Thymus (tissue), 11 donors: ENCODE results near the gene PFDN6. TPM values are rescaled to one million over a fixed set of nuclear protein-coding genes. Genes with fewer than 3 reads are reported as not detected.

Source experiments
- DNase-seq, 9 donors: peaks; one replicate each; pipeline ENCODE4 v3.0.0-alpha.2; 2013; ENCODE audit warnings: low spot score in 9 of 9, low read depth in 6 of 9, missing footprints in 1 of 9
- H3K27ac ChIP-seq, 2 donors: one replicate each; pipeline ENCODE4 v1.5.1; 2013; ENCODE audit warnings: control low read depth in 1 of 2, low read depth in 1 of 2, low read length in 1 of 2, mild to moderate bottlenecking in 1 of 2, moderate library complexity in 1 of 2
- H3K27me3 ChIP-seq, 2 donors: one replicate each; pipeline ENCODE4 v1.5.1; 2013; ENCODE audit warnings: low read length in 1 of 2; ENCODE audit not compliant: control insufficient read depth in 2 of 2, insufficient read depth in 1 of 2
- H3K36me3 ChIP-seq, 2 donors: one replicate each; pipeline ENCODE4 v1.5.1; 2013; ENCODE audit warnings: low read length in 1 of 2, mild to moderate bottlenecking in 1 of 2, moderate library complexity in 1 of 2; ENCODE audit not compliant: control insufficient read depth in 2 of 2, insufficient read depth in 2 of 2
- H3K4me1 ChIP-seq, 2 donors: one replicate each; pipeline ENCODE4 v1.5.1; 2013; ENCODE audit warnings: low read length in 2 of 2; ENCODE audit not compliant: control insufficient read depth in 2 of 2, insufficient read depth in 2 of 2
- H3K4me3 ChIP-seq, 2 donors: one replicate each; pipeline ENCODE4 v1.5.1; 2013; ENCODE audit warnings: low read length in 2 of 2, control low read depth in 1 of 2, mild to moderate bottlenecking in 1 of 2
- H3K9me3 ChIP-seq, 2 donors: one replicate each; pipeline ENCODE4 v1.5.1; 2013; ENCODE audit warnings: low read length in 1 of 2, mild to moderate bottlenecking in 1 of 2; ENCODE audit not compliant: control insufficient read depth in 2 of 2, insufficient read depth in 1 of 2
- WGBS: extraction: QIAGEN DNeasy Blood & Tissue Kit; methylation state at CpG from one replicate; pipeline ENCODE4 v1.1.7; 2013; 5-methylcytosine and 5-hydroxymethylcytosine counted together
- polyA plus RNA-seq: library from polyadenylated mRNA; stranded (reverse); fragments of 200-250 nt; gene quantifications from one replicate; pipeline ENCODE4 v1.2.3, GENCODE V29; 2013
- total RNA-seq: library from RNA; stranded (reverse); fragments of 120-200 nt; gene quantifications from one replicate; pipeline ENCODE4 v1.2.4, GENCODE V29; 2013
- donor health status: healthy.

The PFDN6 gene
- total and polyA plus RNA-seq, 2 donors = 92.8 to 171 TPM

- Histone ChIP-seq H3K9me3 (peaks cover 0 to 3% of the 10 kb centered on the region in 2 donors), H3K27ac (peak overlapping the region in 1 of 2 donors; percentile 99), H3K4me3 (peak overlapping the region; percentile 97 to 98), H3K4me1 (peaks cover 14 to 24% of the 10 kb centered on the region in 2 donors), H3K36me3 (peaks cover 50 to 52% of the 10 kb centered on the region in 2 donors), H3K27me3 (no peaks in the 10 kb centered on the region)
- 16% methylated on average over 16 of the region's 16 CpGs for WGBS
- DNase-seq = no peak
These were observed 8.1 kb downstream of the PFDN6 start for GRCh38 chr6:33297406-33297955.

GRCh38 chr6:33297956-33298772 is 8.8 kb downstream of the PFDN6 start:
- peak in 5 of 9 donors; percentile 33 to 76 (median 56) for DNase-seq
- peak overlapping the region; percentile 97 to 98 for H3K4me3 ChIP-seq
- H3K36me3 ChIP-seq = peaks cover 46 to 50% of the 10 kb centered on the region in 2 donors
- H3K27me3 ChIP-seq = no peaks in the 10 kb centered on the region
- peaks cover 0 to 3% of the 10 kb centered on the region in 2 donors for H3K9me3 ChIP-seq
- peak overlapping the region; percentile 99 to 100 for H3K27ac ChIP-seq
- peaks cover 14 to 24% of the 10 kb centered on the region in 2 donors for H3K4me1 ChIP-seq
- 1% methylated on average over 42 of the region's 42 CpGs for WGBS

GRCh38 chr6:33298773-33299236 is 9.4 kb downstream of the PFDN6 start, which contains the start of gene RGL2:
Gene RGL2 (minus strand): TSS chr6:33298942. CDS start chr6:33298610, 332 bp downstream.
- peak in 4 of 9 donors; percentile 55 to 79 (median 67) for DNase-seq
- Histone ChIP-seq H3K9me3 (peaks cover 0 to 3% of the 10 kb centered on the region in 2 donors), H3K4me3 (peak within 1 kb of the TSS; percentile 97 to 98), H3K36me3 (peaks cover 42 to 49% of the 10 kb centered on the region in 2 donors), H3K4me1 (peaks cover 14 to 24% of the 10 kb centered on the region in 2 donors), H3K27ac (peak within 1 kb of the TSS; percentile 99 to 100), H3K27me3 (no peaks in the 10 kb centered on the region)
- under 1% methylated on average over 34 of the region's 34 CpGs for WGBS

DNA sequence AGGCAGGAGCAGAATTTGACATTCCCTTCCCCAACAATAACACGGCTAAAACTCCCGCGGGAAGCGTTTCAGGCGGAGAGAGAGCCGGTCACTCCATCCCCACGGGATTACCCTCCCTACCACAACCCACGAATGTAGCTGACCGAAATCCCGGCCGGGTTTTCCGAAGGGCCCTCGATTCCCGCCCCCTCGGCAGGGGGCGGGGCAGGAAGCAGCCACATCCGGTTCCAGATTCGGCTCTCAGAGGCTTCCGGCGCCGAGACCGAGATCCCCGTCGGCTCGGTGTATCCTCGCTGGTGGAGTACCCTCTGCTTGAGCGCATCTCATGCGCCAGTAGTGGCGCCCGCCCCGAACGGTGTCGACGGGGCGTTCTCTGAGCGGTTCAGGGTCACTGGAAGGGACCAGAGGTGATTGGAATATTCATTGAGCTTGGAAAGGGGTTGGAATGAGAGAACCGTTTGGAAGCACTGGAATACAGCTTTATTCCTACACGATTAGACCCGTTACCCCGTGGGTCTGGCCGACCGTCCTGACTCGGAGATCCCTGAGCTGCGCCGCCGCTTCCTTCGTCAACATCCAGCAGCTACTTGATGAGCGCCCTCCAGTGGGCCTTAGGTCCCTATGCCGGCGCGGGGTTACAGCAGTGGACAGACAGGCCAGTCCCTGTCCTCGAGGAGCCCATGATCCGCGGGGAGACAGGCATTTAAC is 10.0 kb downstream of the PFDN6 start:
- Histone ChIP-seq H3K4me1 (peaks cover 14 to 24% of the 10 kb centered on the region in 2 donors), H3K27me3 (no peaks in the 10 kb centered on the region), H3K36me3 (peaks cover 42 to 49% of the 10 kb centered on the region in 2 donors), H3K27ac (peak overlapping the region; percentile 99 to 100), H3K9me3 (peaks cover 0 to 3% of the 10 kb centered on the region in 2 donors), H3K4me3 (peak overlapping the region; percentile 97 to 98)
- DNase-seq = peak; percentile 83 to 97 (median 91)
- under 1% methylated on average over 54 of the region's 54 CpGs for WGBS

GRCh38 chr6:33301877-33302276 is 12.5 kb downstream of the PFDN6 start:
- Histone ChIP-seq H3K27ac (no peak overlapping the region), H3K9me3 (no peaks in the 10 kb centered on the region), H3K4me3 (no peak overlapping the region), H3K4me1 (peaks cover 12 to 24% of the 10 kb centered on the region in 2 donors), H3K27me3 (no peaks in the 10 kb centered on the region), H3K36me3 (peaks cover 37 to 49% of the 10 kb centered on the region in 2 donors)
- WGBS = over 99% methylated on average over 3 of the region's 3 CpGs
- no peak for DNase-seq

DNA sequence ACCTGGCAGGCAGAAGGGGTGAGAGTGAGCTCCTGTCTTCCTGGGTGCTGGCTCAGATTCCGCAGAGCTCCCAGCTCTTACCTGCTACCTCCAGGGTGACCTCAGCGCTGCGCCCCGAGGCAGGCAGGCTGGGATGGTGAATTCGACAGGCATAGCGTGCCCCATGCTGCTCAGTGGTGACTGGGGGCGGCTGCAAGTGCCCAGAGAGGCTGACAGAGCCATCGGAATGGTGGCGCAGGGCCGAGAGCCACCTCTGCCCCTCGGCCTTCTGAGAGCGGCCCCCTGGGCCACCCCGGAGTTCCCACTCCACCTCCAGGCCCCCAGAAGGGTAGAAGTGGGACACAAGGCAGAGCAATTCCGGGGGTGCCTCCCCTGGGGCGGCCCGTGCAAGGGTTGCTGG is 14.8 kb downstream of the PFDN6 start:
- H3K27ac ChIP-seq = no peak overlapping the region
- H3K9me3 ChIP-seq = no peaks in the 10 kb centered on the region
- H3K4me3 ChIP-seq = no peak overlapping the region
- no peak for DNase-seq
- 97% methylated on average over 16 of the region's 16 CpGs for WGBS
- peaks cover 38 to 58% of the 10 kb centered on the region in 2 donors for H3K36me3 ChIP-seq
- peaks cover 3 to 11% of the 10 kb centered on the region in 2 donors for H3K4me1 ChIP-seq
- H3K27me3 ChIP-seq = no peaks in the 10 kb centered on the region

GRCh38 chr6:33305052-33305451 is 15.7 kb downstream of the PFDN6 start:
- Histone ChIP-seq H3K4me3 (no peak overlapping the region), H3K4me1 (peaks cover under 1 to 5% of the 10 kb centered on the region in 2 donors), H3K36me3 (peaks cover 38 to 63% of the 10 kb centered on the region in 2 donors), H3K27me3 (no peaks in the 10 kb centered on the region), H3K27ac (no peak overlapping the region), H3K9me3 (no peaks in the 10 kb centered on the region)
- DNase-seq = no peak
- 97% methylated on average over 8 of the region's 8 CpGs for WGBS

DNA sequence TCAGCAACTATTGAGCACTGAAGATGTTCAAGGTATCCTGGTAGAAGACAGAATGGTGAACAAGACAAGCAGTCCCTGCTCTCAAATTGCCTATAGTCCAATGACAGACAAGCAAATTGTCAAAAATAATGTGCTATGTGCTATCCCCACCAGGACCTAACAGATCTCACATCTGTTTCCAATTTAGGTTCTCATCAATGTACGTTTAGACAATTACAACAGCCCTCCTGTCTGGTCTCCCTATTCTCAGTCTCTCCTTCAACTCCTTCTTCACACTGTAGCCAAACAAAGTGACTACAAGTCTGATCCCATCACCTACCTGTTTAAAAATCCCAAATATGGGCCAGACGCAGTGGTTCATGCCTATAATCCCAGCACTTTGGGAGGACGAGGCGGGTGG is 17.0 kb downstream of the PFDN6 start:
- 96% methylated on average over 4 of the region's 4 CpGs for WGBS
- no peak for DNase-seq
- peaks cover 40 to 70% of the 10 kb centered on the region in 2 donors for H3K36me3 ChIP-seq
- H3K4me3 ChIP-seq = no peak overlapping the region
- H3K27me3 ChIP-seq = no peaks in the 10 kb centered on the region
- no peak overlapping the region for H3K27ac ChIP-seq
- H3K9me3 ChIP-seq = no peaks in the 10 kb centered on the region
- no peaks in the 10 kb centered on the region for H3K4me1 ChIP-seq
